Memory B cell (primary cell): ENCODE measurements around the gene MT1HL1.
"Not testable (repeated sequence)": the region's sequence is repeated elsewhere in the genome, so short reads cannot be mapped to it uniquely, and the experiment has no call there.

ENCODE experiments used
- ATAC-seq: fragments of 150-1000 bp; cut with Tn5 transposase; 2 replicates; pipeline ENCODE4 v1.10.0; 2021; ENCODE audit warnings: low read depth, mild to moderate bottlenecking, moderate library complexity
- DNase-seq, 2 donors: peaks; one replicate each; pipeline ENCODE4 v3.0.0; 2022; ENCODE audit warnings: low spot score in 2 of 2
- H3K27ac Mint-ChIP-seq: one replicate; pipeline ENCODE4 v1.8.0; 2022; ENCODE audit warnings: mild to moderate bottlenecking, moderate library complexity, mixed read lengths
- H3K27me3 Mint-ChIP-seq: one replicate; pipeline ENCODE4 v1.8.0; 2022; ENCODE audit warnings: mixed read lengths
- H3K36me3 Mint-ChIP-seq: one replicate; pipeline ENCODE4 v1.8.0; 2022; ENCODE audit warnings: mild to moderate bottlenecking, mixed read lengths
- H3K4me1 Mint-ChIP-seq: one replicate; pipeline ENCODE4 v1.8.0; 2022; ENCODE audit warnings: mixed read lengths
- H3K4me3 Mint-ChIP-seq: one replicate; pipeline ENCODE4 v1.8.0; 2022; ENCODE audit warnings: mild to moderate bottlenecking, moderate library complexity, mixed read lengths
- H3K9me3 Mint-ChIP-seq: one replicate; pipeline ENCODE4 v1.8.0; 2022; ENCODE audit warnings: mixed read lengths

Gene MT1HL1

GRCh38 chr1:236978740-236979139, 25.5 kb downstream of the MT1HL1 start:
- ATAC-seq = no peak
- H3K27ac Mint-ChIP-seq = no peak overlapping the region
- peaks cover 3% of the 10 kb centered on the region for H3K27me3 Mint-ChIP-seq
- H3K4me3 Mint-ChIP-seq = no peak overlapping the region
- no peaks in the 10 kb centered on the region for H3K4me1 Mint-ChIP-seq
- no peak for DNase-seq
- H3K36me3 Mint-ChIP-seq = no peaks in the 10 kb centered on the region
- H3K9me3 Mint-ChIP-seq = peaks cover 5% of the 10 kb centered on the region

GRCh38 chr1:236975461-236975860, 28.8 kb downstream of the MT1HL1 start:
- Mint-ChIP-seq H3K27me3 (peaks cover 8% of the 10 kb centered on the region), H3K36me3 (no peaks in the 10 kb centered on the region), H3K9me3 (peaks cover 4% of the 10 kb centered on the region), H3K4me1 (no peaks in the 10 kb centered on the region), H3K27ac (no peak overlapping the region), H3K4me3 (no peak overlapping the region)
- ATAC-seq = no peak
- DNase-seq = no peak

- not testable (repeated sequence) for DNase-seq, H3K4me3 Mint-ChIP-seq, H3K36me3 Mint-ChIP-seq, H3K4me1 Mint-ChIP-seq, H3K27me3 Mint-ChIP-seq, ATAC-seq, H3K27ac Mint-ChIP-seq, H3K9me3 Mint-ChIP-seq
Observed at GRCh38 chr1:236974025-236974424, 30.2 kb downstream of the MT1HL1 start.

DNA sequence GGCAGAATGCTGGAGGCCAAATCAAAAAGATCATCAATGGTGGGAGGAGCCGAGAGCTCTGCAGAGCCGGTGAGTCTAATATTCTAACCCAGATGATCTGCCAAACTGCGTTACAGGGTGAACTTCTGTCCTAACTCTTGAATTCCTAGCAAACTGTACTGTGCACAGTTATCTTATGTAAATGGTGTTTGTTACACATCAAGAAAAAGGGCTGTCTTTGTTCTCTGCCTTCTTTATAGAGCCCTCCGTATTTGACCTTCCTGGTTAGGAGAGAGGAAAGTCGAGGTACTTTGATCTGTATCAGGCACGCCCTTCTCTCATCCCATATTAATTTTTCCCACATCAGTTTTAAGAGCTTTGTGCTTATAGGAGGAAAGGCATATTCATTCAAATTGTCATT, 37.6 kb downstream of the MT1HL1 start:
- H3K36me3 Mint-ChIP-seq = no peaks in the 10 kb centered on the region
- H3K27me3 Mint-ChIP-seq = peaks cover 5% of the 10 kb centered on the region
- no peak overlapping the region for H3K27ac Mint-ChIP-seq
- ATAC-seq = no peak
- no peak overlapping the region for H3K4me3 Mint-ChIP-seq
- DNase-seq = no peak
- no peaks in the 10 kb centered on the region for H3K4me1 Mint-ChIP-seq
- H3K9me3 Mint-ChIP-seq = no peaks in the 10 kb centered on the region

DNA sequence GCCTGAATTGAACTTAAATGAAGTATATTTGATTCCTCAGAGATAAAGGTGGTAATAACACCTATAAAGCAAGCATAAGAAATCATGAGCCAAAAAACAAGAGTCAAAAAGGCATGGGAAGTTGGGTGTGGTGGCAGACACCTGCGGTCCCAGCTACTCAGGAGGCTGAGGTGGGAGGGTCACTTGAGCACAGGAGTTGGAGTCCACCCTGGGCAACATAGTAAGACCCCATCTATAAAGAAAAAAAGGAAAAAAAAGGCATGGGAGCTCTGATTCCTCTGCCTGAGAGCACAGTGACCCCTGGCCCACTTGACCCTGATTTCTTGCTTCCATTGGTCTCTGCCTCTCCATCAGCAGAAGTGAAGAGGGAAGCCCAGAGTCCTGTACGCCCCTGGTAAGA, 40.3 kb downstream of the MT1HL1 start:
- no peak for DNase-seq
- Mint-ChIP-seq H3K4me3 (no peak overlapping the region), H3K27ac (no peak overlapping the region), H3K9me3 (peaks cover 3% of the 10 kb centered on the region), H3K27me3 (peaks cover 10% of the 10 kb centered on the region), H3K4me1 (no peaks in the 10 kb centered on the region), H3K36me3 (no peaks in the 10 kb centered on the region)
- ATAC-seq = no peak

- Mint-ChIP-seq H3K9me3 (peaks cover 11% of the 10 kb centered on the region), H3K27ac (no peak overlapping the region)
- no peak for ATAC-seq
Observed at GRCh38 chr1:236959112-236959511, 45.1 kb downstream of the MT1HL1 start.

DNA sequence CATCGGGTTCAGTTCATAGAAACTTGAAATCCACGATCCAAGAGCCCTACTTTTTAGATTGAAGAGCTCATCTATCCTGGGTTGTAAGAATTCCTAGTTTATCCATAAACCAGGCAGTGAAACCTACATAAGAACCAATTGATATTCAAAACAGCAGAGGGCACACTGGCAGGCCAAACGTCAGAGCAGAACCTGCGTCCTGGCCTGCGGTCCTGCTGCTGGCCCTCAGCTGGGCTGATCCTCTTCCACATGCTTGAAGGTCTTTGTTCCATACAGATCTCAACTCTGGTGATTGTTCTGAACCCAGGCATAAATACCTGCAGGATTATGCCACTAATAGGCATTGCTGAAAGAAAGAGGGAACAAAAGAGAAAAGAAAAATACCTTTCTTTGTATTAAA, 47.0 kb downstream of the MT1HL1 start:
- Mint-ChIP-seq H3K9me3 (peaks cover 11% of the 10 kb centered on the region), H3K27ac (no peak overlapping the region), H3K4me1 (no peaks in the 10 kb centered on the region), H3K4me3 (no peak overlapping the region), H3K27me3 (peaks cover 8% of the 10 kb centered on the region), H3K36me3 (no peaks in the 10 kb centered on the region)
- ATAC-seq (no peak), DNase-seq (no peak)

More at GRCh38 chr1:236959112-236959511, 45.1 kb downstream of the MT1HL1 start:
- H3K27me3 Mint-ChIP-seq = peaks cover 8% of the 10 kb centered on the region
- H3K4me3 Mint-ChIP-seq = no peak overlapping the region
- no peak for DNase-seq
- no peaks in the 10 kb centered on the region for H3K4me1 Mint-ChIP-seq
- H3K36me3 Mint-ChIP-seq = no peaks in the 10 kb centered on the region
